Astrocyte (in vitro differentiated cells and primary cell): ENCODE measurements around the gene TTC9B. TPM values are rescaled to one million over a fixed set of nuclear protein-coding genes. Genes with fewer than 3 reads are reported as not detected.

Experiments used
- DNase-seq: peaks from one replicate; pipeline ENCODE4 v3.0.0-alpha.2; 2010; ENCODE audit warnings: low read depth
- FAIRE-seq: peaks from 2 replicates; lab custom pipeline; 2011; peaks lifted over from hg19 to GRCh38; lab: Jason Lieb, UNC
- H2AFZ ChIP-seq: 2 replicates; pipeline ENCODE4 v1.6.0; 2012; ENCODE audit warnings: low read depth, low read length, inconsistent platforms
- H3K27ac ChIP-seq: 2 replicates; pipeline ENCODE4 v1.5.1; 2011; ENCODE audit warnings: low read depth, low read length, inconsistent platforms
- H3K27me3 ChIP-seq: 2 replicates; pipeline ENCODE4 v1.6.0; 2011; ENCODE audit warnings: low read length, inconsistent platforms; ENCODE audit not compliant: insufficient read depth
- H3K36me3 ChIP-seq: 2 replicates; pipeline ENCODE4 v1.5.1; 2011; ENCODE audit warnings: low read length, inconsistent platforms; ENCODE audit not compliant: insufficient read depth
- H3K4me1 ChIP-seq: 2 replicates; pipeline ENCODE4 v1.5.1; 2011; ENCODE audit warnings: low read length, inconsistent platforms; ENCODE audit not compliant: insufficient read depth
- H3K4me2 ChIP-seq: 2 replicates; pipeline ENCODE4 v1.6.0; 2012; ENCODE audit warnings: low read length, inconsistent platforms
- H3K4me3 ChIP-seq: 2 replicates; pipeline ENCODE4 v1.5.1; 2011; ENCODE audit warnings: low read depth, mild to moderate bottlenecking, low read length, inconsistent platforms; ENCODE audit not compliant: insufficient read depth
- H3K79me2 ChIP-seq: 2 replicates; pipeline ENCODE4 v1.6.0; 2012; ENCODE audit warnings: mild to moderate bottlenecking, low read length, inconsistent platforms; ENCODE audit not compliant: insufficient read depth
- H3K9ac ChIP-seq: 2 replicates; pipeline ENCODE4 v1.6.0; 2012; ENCODE audit warnings: mild to moderate bottlenecking, low read length, inconsistent platforms
- H3K9me3 ChIP-seq: 2 replicates; pipeline ENCODE4 v1.5.1; 2012; ENCODE audit warnings: low read depth, mild to moderate bottlenecking, low read length, inconsistent platforms; ENCODE audit not compliant: insufficient read depth
- H4K20me1 ChIP-seq: 2 replicates; pipeline ENCODE4 v1.6.0; 2012; ENCODE audit warnings: low read length, inconsistent platforms; ENCODE audit not compliant: insufficient read depth
- H3K27ac Mint-ChIP-seq: one replicate; pipeline ENCODE4 v1.8.0; 2021; ENCODE audit warnings: mild to moderate bottlenecking, mixed read lengths; ENCODE audit not compliant: unreplicated experiment
- H3K27me3 Mint-ChIP-seq: one replicate; pipeline ENCODE4 v1.8.0; 2021; ENCODE audit warnings: low read depth, mixed read lengths; ENCODE audit not compliant: unreplicated experiment
- H3K36me3 Mint-ChIP-seq: one replicate; pipeline ENCODE4 v1.8.0; 2021; ENCODE audit warnings: low read depth, mixed read lengths; ENCODE audit not compliant: unreplicated experiment
- H3K4me1 Mint-ChIP-seq: one replicate; pipeline ENCODE4 v1.8.0; 2021; ENCODE audit warnings: low read depth, mixed read lengths; ENCODE audit not compliant: unreplicated experiment
- H3K4me3 Mint-ChIP-seq: one replicate; pipeline ENCODE4 v1.8.0; 2021; ENCODE audit warnings: mild to moderate bottlenecking, moderate library complexity, mixed read lengths; ENCODE audit not compliant: unreplicated experiment
- H3K9me3 Mint-ChIP-seq: one replicate; pipeline ENCODE4 v1.8.0; 2021; ENCODE audit warnings: mild to moderate bottlenecking, mixed read lengths; ENCODE audit not compliant: unreplicated experiment
- CTCF ChIP-seq: IDR thresholded peaks from 2 replicates; pipeline ENCODE4 v1.5.1; 2011; ENCODE audit warnings: low read depth, mild to moderate bottlenecking, inconsistent platforms, low read length, moderate library complexity; ENCODE audit not compliant: insufficient read depth
- EZH2 ChIP-seq: IDR thresholded peaks from 2 replicates; pipeline ENCODE4 v1.6.1; 2012; ENCODE audit warnings: mild to moderate bottlenecking, low read length, inconsistent platforms; ENCODE audit not compliant: insufficient read depth
- total RNA-seq: library from RNA; stranded (reverse); gene quantifications from 2 replicates; pipeline ENCODE4 v1.2.1, GENCODE V29; 2021

The TTC9B gene
- total RNA-seq, 1 donor from 2014 or later, result not detected

- H3K79me2 ChIP-seq, result peaks cover 33% of the 10 kb centered on the region
Observed at GRCh38 chr19:40253611-40254092, 35.5 kb upstream of the TTC9B start.

DNA sequence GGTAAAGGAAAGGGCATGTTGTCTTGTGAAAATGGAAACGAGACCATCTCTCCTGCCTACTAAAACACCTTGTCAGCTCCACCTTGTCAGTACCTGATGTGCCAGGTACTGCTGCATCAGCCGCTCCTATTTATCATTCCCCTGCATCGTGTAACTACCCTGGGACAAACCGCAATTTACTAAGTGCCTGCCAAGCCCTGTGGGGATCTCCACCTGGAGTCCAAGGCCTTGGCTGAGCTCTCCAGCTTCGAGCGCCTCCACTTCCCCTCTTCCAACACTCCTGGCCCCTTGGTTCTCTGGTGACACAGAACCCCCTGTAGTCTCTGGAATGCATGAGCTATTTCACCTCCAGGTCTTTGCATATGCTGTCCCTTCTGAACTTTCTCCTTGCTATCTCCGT, 34.2 kb upstream of the TTC9B start:
- peaks cover 22% of the 10 kb centered on the region for H3K36me3 Mint-ChIP-seq
- peaks cover 65% of the 10 kb centered on the region for H4K20me1 ChIP-seq
- H3K27me3 Mint-ChIP-seq, result no peaks in the 10 kb centered on the region
- no peak for TF ChIP-seq EZH2
- TF ChIP-seq CTCF, result no peak
- H3K4me2 ChIP-seq, result no peak overlapping the region
- H2AFZ ChIP-seq, result no peak overlapping the region
- peak overlapping the region; percentile 47 for H3K27ac Mint-ChIP-seq
- H3K4me1 Mint-ChIP-seq, result peaks cover 6% of the 10 kb centered on the region
- no peaks in the 10 kb centered on the region for H3K27me3 ChIP-seq
- H3K79me2 ChIP-seq, result peaks cover 22% of the 10 kb centered on the region
- no peaks in the 10 kb centered on the region for H3K4me1 ChIP-seq
- H3K9me3 ChIP-seq, result no peaks in the 10 kb centered on the region
- no peak for FAIRE-seq
- no peak overlapping the region for H3K27ac ChIP-seq
- no peak for DNase-seq
- no peak overlapping the region for H3K4me3 ChIP-seq
- H3K9ac ChIP-seq, result no peak overlapping the region
- no peak overlapping the region for H3K4me3 Mint-ChIP-seq
- H3K36me3 ChIP-seq, result peaks cover 8% of the 10 kb centered on the region
- no peaks in the 10 kb centered on the region for H3K9me3 Mint-ChIP-seq

More at GRCh38 chr19:40253611-40254092, 35.5 kb upstream of the TTC9B start:
- no peak overlapping the region for H2AFZ ChIP-seq
- Mint-ChIP-seq H3K9me3 (no peaks in the 10 kb centered on the region), H3K4me1 (peaks cover 6% of the 10 kb centered on the region), H3K4me3 (no peak overlapping the region), H3K27ac (no peak overlapping the region), H3K36me3 (peaks cover 21% of the 10 kb centered on the region), H3K27me3 (no peaks in the 10 kb centered on the region)
- H3K9ac ChIP-seq, result no peak overlapping the region
- no peaks in the 10 kb centered on the region for H3K4me1 ChIP-seq
- H3K4me2 ChIP-seq, result no peak overlapping the region
- H3K27ac ChIP-seq, result no peak overlapping the region
- FAIRE-seq, result no peak
- peaks cover 65% of the 10 kb centered on the region for H4K20me1 ChIP-seq
- peaks cover 8% of the 10 kb centered on the region for H3K36me3 ChIP-seq
- no peaks in the 10 kb centered on the region for H3K27me3 ChIP-seq
- no peak for TF ChIP-seq EZH2
- TF ChIP-seq CTCF, result no peak
- no peaks in the 10 kb centered on the region for H3K9me3 ChIP-seq
- no peak for DNase-seq
- no peak overlapping the region for H3K4me3 ChIP-seq

DNA sequence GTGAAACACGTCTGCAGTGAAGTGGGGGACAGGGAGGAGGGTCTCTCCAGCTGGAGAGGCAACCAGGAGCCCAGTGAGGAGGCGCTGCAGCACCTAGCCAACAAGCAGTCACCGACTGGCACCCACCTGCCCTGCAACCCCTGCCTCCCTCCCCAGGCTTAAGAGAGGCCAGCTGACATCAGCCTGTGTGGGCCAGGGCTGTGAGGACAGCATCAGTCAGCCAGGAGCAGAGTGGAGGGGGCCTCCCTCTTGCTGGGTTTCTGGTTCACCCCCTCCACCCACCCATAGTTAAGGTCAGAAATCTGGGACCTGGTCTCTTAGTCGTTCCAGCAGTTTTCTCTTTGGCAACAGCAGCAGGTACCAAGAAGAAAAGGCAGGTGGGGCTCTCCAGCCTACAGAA, 33.8 kb upstream of the TTC9B start:
- Mint-ChIP-seq H3K27ac (no peak overlapping the region), H3K36me3 (peaks cover 22% of the 10 kb centered on the region), H3K4me3 (no peak overlapping the region), H3K27me3 (no peaks in the 10 kb centered on the region), H3K9me3 (no peaks in the 10 kb centered on the region), H3K4me1 (peaks cover 6% of the 10 kb centered on the region)
- peaks cover 65% of the 10 kb centered on the region for H4K20me1 ChIP-seq
- H3K79me2 ChIP-seq, result peaks cover 18% of the 10 kb centered on the region
- no peaks in the 10 kb centered on the region for H3K4me1 ChIP-seq
- H3K27ac ChIP-seq, result no peak overlapping the region
- no peaks in the 10 kb centered on the region for H3K9me3 ChIP-seq
- peaks cover 8% of the 10 kb centered on the region for H3K36me3 ChIP-seq
- DNase-seq (no peak), FAIRE-seq (no peak)
- no peak overlapping the region for H3K4me3 ChIP-seq
- no peak overlapping the region for H3K4me2 ChIP-seq
- H2AFZ ChIP-seq, result no peak overlapping the region
- no peak overlapping the region for H3K9ac ChIP-seq
- no peaks in the 10 kb centered on the region for H3K27me3 ChIP-seq
- TF ChIP-seq CTCF, result no peak
- TF ChIP-seq EZH2, result no peak
